ENCODE data around the gene BACH1. TPM values are rescaled to one million over a fixed set of nuclear protein-coding genes. Genes with fewer than 3 reads are reported as not detected.

Gene BACH1
- total RNA-seq, 1 donor from 2014 or later: 69.2 TPM

GRCh38 chr21:29287383-29287782, 11.3 kb upstream of the BACH1 start:
- Mint-ChIP-seq H3K4me1 (no peaks in the 10 kb centered on the region), H3K27ac (ENCODE audit: unreplicated experiment) (no peak overlapping the region), H3K9me3 (peaks cover 2% of the 10 kb centered on the region), H3K36me3 (ENCODE audit: low read depth) (no peaks in the 10 kb centered on the region), H3K27me3 (ENCODE audit: low read depth) (peaks cover 7% of the 10 kb centered on the region), H3K4me3 (no peak overlapping the region)
- no peak for DNase-seq (ENCODE audit: low read depth, low spot score)
- TF ChIP-seq CTCF (conservative IDR thresholded peaks at IDR 0.05): no peak

GRCh38 chr21:29288239-29288638, 10.5 kb upstream of the BACH1 start:
- peaks cover 2% of the 10 kb centered on the region for H3K9me3 Mint-ChIP-seq
- no peaks in the 10 kb centered on the region for H3K36me3 Mint-ChIP-seq (ENCODE audit: low read depth)
- no peak for DNase-seq (ENCODE audit: low read depth, low spot score)
- H3K4me1 Mint-ChIP-seq: no peaks in the 10 kb centered on the region
- H3K4me3 Mint-ChIP-seq: no peak overlapping the region
- H3K27ac Mint-ChIP-seq (ENCODE audit: unreplicated experiment): no peak overlapping the region
- peaks cover 7% of the 10 kb centered on the region for H3K27me3 Mint-ChIP-seq (ENCODE audit: low read depth)
- TF ChIP-seq CTCF (conservative IDR thresholded peaks at IDR 0.05): no peak

GRCh38 chr21:29289317-29289716, 9.4 kb upstream of the BACH1 start:
- Mint-ChIP-seq H3K36me3 (ENCODE audit: low read depth) (peaks cover 4% of the 10 kb centered on the region), H3K27ac (ENCODE audit: unreplicated experiment) (no peak overlapping the region), H3K4me1 (no peaks in the 10 kb centered on the region), H3K4me3 (no peak overlapping the region), H3K9me3 (peaks cover 2% of the 10 kb centered on the region), H3K27me3 (ENCODE audit: low read depth) (peaks cover 7% of the 10 kb centered on the region)
- TF ChIP-seq CTCF (conservative IDR thresholded peaks at IDR 0.05): no peak
- DNase-seq (ENCODE audit: low read depth, low spot score): no peak

- H3K27ac Mint-ChIP-seq (ENCODE audit: unreplicated experiment): no peak overlapping the region
Measured at GRCh38 chr21:29290240-29290639, 8.5 kb upstream of the BACH1 start.

GRCh38 chr21:29293495-29293894, 5.2 kb upstream of the BACH1 start:
- no peak overlapping the region for H3K27ac Mint-ChIP-seq (ENCODE audit: unreplicated experiment)
- peaks cover 5% of the 10 kb centered on the region for H3K9me3 Mint-ChIP-seq
- H3K4me3 Mint-ChIP-seq: no peak overlapping the region
- H3K4me1 Mint-ChIP-seq: peaks cover 11% of the 10 kb centered on the region
- DNase-seq (ENCODE audit: low read depth, low spot score): no peak
- H3K27me3 Mint-ChIP-seq (ENCODE audit: low read depth): peaks cover 2% of the 10 kb centered on the region
- no peak for TF ChIP-seq CTCF (conservative IDR thresholded peaks at IDR 0.05)
- peaks cover 21% of the 10 kb centered on the region for H3K36me3 Mint-ChIP-seq (ENCODE audit: low read depth)

More at GRCh38 chr21:29290240-29290639, 8.5 kb upstream of the BACH1 start:
- peaks cover 7% of the 10 kb centered on the region for H3K27me3 Mint-ChIP-seq (ENCODE audit: low read depth)
- no peak for DNase-seq (ENCODE audit: low read depth, low spot score)
- H3K4me3 Mint-ChIP-seq: no peak overlapping the region
- H3K4me1 Mint-ChIP-seq: no peaks in the 10 kb centered on the region
- H3K9me3 Mint-ChIP-seq: peaks cover 5% of the 10 kb centered on the region
- H3K36me3 Mint-ChIP-seq (ENCODE audit: low read depth): peaks cover 11% of the 10 kb centered on the region
- TF ChIP-seq CTCF (conservative IDR thresholded peaks at IDR 0.05): no peak

Measured in neural crest cell (in vitro differentiated cells).